Left lung (tissue), 10 donors: Measurements from ENCODE around the gene CASP10. TPM values are rescaled to one million over a fixed set of nuclear protein-coding genes. Genes with fewer than 3 reads are reported as not detected.
"Not testable (repeated sequence)": the region's sequence is repeated elsewhere in the genome, so short reads cannot be mapped to it uniquely, and the experiment has no call there.

Experiments
- ATAC-seq: fragments of 200-7000 bp; cut with Tn5 transposase; one replicate; pipeline ENCODE4 v1.9.1; 2020; ENCODE audit warnings: moderate library complexity
- DNase-seq, 4 donors: peaks; one replicate each; pipeline ENCODE4 v3.0.0-alpha.2; 2013 to 2020
- H3K27ac ChIP-seq, 2 donors: fragments of 200-600 bp; sonication (generic) in 1 of 2; one replicate each; pipeline versions ENCODE4 v1.5.0 to v1.8.0; 2020 to 2021
- H3K27me3 ChIP-seq, 2 donors: fragments of 200-600 bp; sonication (generic) in 1 of 2; one replicate each; pipeline versions ENCODE4 v1.5.0 to v1.8.0; 2020 to 2021
- H3K36me3 ChIP-seq, 2 donors: fragments of 200-600 bp; sonication (generic) in 1 of 2; one replicate each; pipeline versions ENCODE4 v1.5.0 to v1.8.0; 2020 to 2021
- H3K4me1 ChIP-seq, 2 donors: fragments of 200-600 bp; one replicate each; pipeline ENCODE4 v1.8.0; 2021
- H3K4me3 ChIP-seq, 2 donors: fragments of 200-600 bp; sonication (generic) in 1 of 2; one replicate each; pipeline versions ENCODE4 v1.5.0 to v1.8.0; 2020 to 2021; ENCODE audit warnings: mild to moderate bottlenecking in 1 of 2
- H3K9me3 ChIP-seq, 2 donors: fragments of 200-600 bp; sonication (generic) in 1 of 2; one replicate each; pipeline versions ENCODE4 v1.5.0 to v1.8.0; 2020 to 2021
- intact Hi-C, 2 donors: fragments of 100-400 bp; cut with DNase I; formaldehyde crosslinking; loops; one replicate each; pipeline versions ENCODE4 v1.11.2 to v1.14.2; 2022
- polyA plus RNA-seq, 6 donors: library from polyadenylated mRNA; unstranded; fragments of 120-200 nt; gene quantifications; one replicate each; pipeline ENCODE4 v1.2.1, GENCODE V29; 2013; ENCODE audit not compliant: insufficient read length in 6 of 6
- total RNA-seq, 2 donors: library from RNA; stranded (reverse); fragmentation: NEBNext Ultra II Directional; extraction: Animal tissue kit (Norgen Biotek cat#: 25700); gene quantifications; one replicate each; pipeline ENCODE4 v1.2.1, GENCODE V29; 2021
- TF ChIP-seq, protein P1 (sequence below), 2 donors: fragments of 200-600 bp; sonication (generic) in 1 of 2; IDR thresholded peaks; one replicate each; pipeline versions ENCODE4 v1.5.0 to v1.8.0; 2021; ENCODE audit warnings: antibody characterized with exemption in 2 of 2
- donor health status: DM: no; HTN: yes; CAD: no.
- donor health status: DM: no; HTN: no; CAD: no.

CASP10 gene
- total and polyA plus RNA-seq, 8 donors, result 14.6 to 31.5 (median 17.8) TPM

DNA sequence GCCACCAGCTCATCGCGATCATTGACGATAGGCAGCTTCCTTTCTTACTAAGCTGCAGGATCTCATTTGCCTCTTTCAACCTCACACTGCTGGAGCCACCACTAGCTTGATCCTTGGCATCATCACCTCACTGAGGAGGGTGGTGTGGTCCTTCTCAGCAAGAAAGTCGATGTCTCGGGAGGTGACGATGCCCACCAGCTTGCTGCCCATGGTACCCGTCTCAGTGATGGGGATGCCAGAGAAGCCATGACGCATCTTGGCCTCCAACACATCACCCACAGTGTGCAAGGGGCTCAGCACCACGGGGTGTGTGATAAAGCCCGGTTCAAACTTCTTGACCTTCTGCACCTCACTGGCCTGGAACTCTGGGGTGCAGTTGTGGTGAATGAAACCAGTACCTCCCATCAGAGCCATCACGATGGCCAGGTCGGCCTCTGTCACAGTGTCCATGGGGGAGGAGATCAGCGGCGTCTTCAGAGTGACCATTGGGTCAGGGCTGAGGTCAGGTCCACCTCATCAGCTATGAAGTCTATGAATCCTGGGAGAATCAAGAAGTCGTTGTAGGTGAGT lies 44.5 kb upstream of the CASP10 start:
- no peaks in the 10 kb centered on the region for H3K27me3 ChIP-seq
- ATAC-seq (peak; percentile 7), DNase-seq (no peak)
- peak overlapping the region; percentile 51 to 67 for H3K27ac ChIP-seq
- TF ChIP-seq, protein P1, sequence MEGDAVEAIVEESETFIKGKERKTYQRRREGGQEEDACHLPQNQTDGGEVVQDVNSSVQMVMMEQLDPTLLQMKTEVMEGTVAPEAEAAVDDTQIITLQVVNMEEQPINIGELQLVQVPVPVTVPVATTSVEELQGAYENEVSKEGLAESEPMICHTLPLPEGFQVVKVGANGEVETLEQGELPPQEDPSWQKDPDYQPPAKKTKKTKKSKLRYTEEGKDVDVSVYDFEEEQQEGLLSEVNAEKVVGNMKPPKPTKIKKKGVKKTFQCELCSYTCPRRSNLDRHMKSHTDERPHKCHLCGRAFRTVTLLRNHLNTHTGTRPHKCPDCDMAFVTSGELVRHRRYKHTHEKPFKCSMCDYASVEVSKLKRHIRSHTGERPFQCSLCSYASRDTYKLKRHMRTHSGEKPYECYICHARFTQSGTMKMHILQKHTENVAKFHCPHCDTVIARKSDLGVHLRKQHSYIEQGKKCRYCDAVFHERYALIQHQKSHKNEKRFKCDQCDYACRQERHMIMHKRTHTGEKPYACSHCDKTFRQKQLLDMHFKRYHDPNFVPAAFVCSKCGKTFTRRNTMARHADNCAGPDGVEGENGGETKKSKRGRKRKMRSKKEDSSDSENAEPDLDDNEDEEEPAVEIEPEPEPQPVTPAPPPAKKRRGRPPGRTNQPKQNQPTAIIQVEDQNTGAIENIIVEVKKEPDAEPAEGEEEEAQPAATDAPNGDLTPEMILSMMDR (IDR thresholded peaks at IDR 0.05), result no peak
- H3K4me3 ChIP-seq, result no peak overlapping the region
- intact Hi-C loops, result no loop called here
- no peaks in the 10 kb centered on the region for H3K9me3 ChIP-seq
- H3K36me3 ChIP-seq, result peaks cover 0 to 98% of the 10 kb centered on the region in 2 donors
- peaks cover 1 to 76% of the 10 kb centered on the region in 2 donors for H3K4me1 ChIP-seq

DNA sequence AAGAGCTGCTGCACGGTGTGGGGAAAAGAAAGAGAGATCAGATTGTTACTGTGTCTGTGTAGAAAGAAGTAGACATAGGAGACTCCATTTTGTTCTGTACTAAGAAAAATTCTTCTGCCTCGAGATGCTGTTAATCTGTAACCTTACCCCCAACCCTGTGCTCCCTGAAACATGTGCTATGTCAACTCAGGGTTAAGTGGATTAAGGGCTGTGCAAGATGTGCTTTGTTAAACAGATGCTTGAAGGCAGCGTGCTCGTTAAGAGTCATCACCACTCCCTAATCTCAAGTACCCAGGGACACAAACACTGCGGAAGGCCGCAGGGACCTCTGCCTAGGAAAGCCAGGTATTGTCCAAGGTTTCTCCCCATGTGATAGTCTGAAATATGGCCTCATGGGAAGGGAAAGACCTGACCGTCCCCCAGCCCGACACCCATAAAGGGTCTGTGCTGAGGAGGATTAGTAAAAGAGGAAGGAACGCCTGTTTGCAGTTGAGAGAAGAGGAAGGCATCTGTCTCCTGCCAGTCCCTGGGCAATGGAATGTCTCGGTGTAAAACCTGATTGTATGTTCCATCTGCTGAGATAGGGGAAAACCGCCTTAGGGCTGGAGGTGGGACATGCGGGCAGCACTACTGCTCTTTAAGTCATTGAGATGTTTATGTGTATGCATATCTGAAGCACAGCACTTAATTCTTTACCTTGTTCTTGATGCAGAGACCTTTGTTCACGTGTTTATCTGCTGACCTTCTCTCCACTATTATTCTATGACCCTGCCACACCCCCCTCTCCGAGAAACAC lies 43.8 kb upstream of the CASP10 start:
- intact Hi-C loops, H3K27me3 ChIP-seq, H3K4me3 ChIP-seq, DNase-seq, H3K9me3 ChIP-seq: not testable (repeated sequence)
- Histone ChIP-seq H3K36me3 (peaks cover 0 to 98% of the 10 kb centered on the region in 2 donors), H3K4me1 (peaks cover 0 to 74% of the 10 kb centered on the region in 2 donors), H3K27ac (peak overlapping the region; percentile 67 to 73)
- ATAC-seq, result peak; percentile 18

GRCh38 chr2:201139836-201140604 lies 42.9 kb upstream of the CASP10 start:
- peak; percentile 64 for ATAC-seq
- H3K36me3 ChIP-seq, result peaks cover 0 to 100% of the 10 kb centered on the region in 2 donors
- H3K9me3 ChIP-seq, result no peaks in the 10 kb centered on the region
- TF ChIP-seq, protein P1 (IDR thresholded peaks at IDR 0.05), result no peak
- H3K27me3 ChIP-seq, result no peaks in the 10 kb centered on the region
- DNase-seq, result no peak
- no peak overlapping the region for H3K4me3 ChIP-seq
- H3K4me1 ChIP-seq, result peaks cover 0 to 72% of the 10 kb centered on the region in 2 donors
- intact Hi-C loops, result no loop called here
- H3K27ac ChIP-seq, result peak overlapping the region; percentile 67 to 73

DNA sequence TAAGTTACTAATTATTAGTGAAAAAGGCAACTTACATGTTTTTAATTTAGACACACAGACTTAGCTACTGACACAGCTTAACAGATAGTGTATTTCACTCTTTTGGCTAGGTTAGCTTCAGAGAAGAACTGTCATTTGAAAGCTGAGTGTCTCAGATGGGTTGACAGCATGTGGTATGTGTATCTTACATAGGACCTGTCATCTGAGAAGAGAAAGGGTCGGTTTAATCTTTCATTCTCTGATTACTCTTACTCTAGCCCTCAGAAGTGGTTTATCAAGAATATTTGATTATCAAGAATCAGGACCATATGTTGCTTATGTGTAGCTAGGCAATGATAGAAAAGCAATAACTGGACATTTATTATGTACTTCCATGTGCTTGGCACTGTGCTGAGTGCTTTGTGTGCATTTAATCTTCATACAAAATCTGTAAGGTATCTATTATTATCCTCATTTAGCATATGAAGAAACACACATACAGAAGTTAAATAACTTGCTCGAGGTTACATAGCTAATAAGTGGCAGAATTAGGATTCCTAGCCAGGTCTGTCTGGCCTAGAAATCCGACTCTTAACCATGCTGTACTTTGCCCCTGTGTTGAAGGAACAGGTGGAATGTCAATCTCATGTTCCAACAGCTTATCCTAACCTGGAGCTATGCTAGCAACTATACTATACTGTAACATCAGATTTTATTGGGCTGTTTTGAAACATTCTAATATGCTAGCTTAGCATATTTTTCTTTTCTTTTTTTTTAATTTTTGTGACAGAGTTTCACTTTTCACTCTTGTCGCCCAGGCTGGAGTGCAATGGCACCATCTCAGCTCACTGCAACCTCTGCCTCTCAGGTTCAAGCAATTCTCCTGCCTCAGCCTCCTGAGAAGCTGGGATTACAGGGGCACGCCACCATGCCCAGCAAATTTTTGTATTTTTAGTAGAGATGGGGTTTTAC lies 38.6 kb upstream of the CASP10 start:
- Histone ChIP-seq H3K4me3 (no peak overlapping the region), H3K36me3 (peaks cover 0 to 100% of the 10 kb centered on the region in 2 donors), H3K4me1 (peaks cover 9 to 54% of the 10 kb centered on the region in 2 donors), H3K27me3 (no peaks in the 10 kb centered on the region), H3K27ac (peak overlapping the region in 1 of 2 donors; percentile 13), H3K9me3 (no peaks in the 10 kb centered on the region)
- ATAC-seq, result no peak
- intact Hi-C loops, result no loop called here
- TF ChIP-seq, protein P1 (IDR thresholded peaks at IDR 0.05), result no peak
- DNase-seq, result no peak

DNA sequence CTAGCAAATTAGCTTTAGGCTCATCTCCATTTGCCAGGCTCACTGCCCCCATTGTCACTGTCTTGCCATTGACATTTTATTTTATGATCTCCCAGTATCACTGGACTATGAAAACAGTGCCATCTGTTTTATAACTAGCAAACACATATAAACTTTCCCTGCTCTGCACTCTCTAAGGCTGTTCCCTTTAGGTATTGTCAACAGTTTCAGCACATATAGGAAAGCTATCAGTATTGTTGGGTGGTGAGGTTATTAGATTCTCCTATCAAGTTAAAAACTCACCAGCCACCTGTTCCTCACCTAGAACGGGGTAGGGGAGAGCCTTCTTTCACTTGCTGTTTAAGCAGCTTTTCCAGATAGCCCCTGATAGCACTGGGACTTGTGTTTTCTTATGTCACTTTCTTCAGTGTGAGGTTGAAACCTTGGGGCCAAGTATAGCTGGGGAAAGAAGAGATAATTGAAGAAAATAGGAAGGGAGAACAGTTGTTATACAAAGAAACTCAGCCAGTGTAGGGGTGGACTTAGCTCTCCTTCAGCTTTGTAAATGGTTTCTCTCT lies 34.4 kb upstream of the CASP10 start:
- Histone ChIP-seq H3K27ac (peak overlapping the region; percentile 78 to 91), H3K9me3 (no peaks in the 10 kb centered on the region), H3K27me3 (no peaks in the 10 kb centered on the region), H3K4me3 (no peak overlapping the region), H3K4me1 (peaks cover 22 to 76% of the 10 kb centered on the region in 2 donors), H3K36me3 (peaks cover 0 to 97% of the 10 kb centered on the region in 2 donors)
- DNase-seq (no peak), ATAC-seq (no peak)
- intact Hi-C loops, result no loop called here
- TF ChIP-seq, protein P1 (IDR thresholded peaks at IDR 0.05), result no peak
